OCI-LY1 (cell line): ENCODE data around the gene GRK4.

ENCODE experiments used
- H2AFZ ChIP-seq: fragments of 200-600 bp; sonication (generic), shearing (Covaris generic); 2 replicates; pipeline ENCODE4 v1.6.0; 2014; ENCODE audit warnings: antibody characterized with exemption, mild to moderate bottlenecking, low read length
- H3F3A ChIP-seq: fragments of 200-600 bp; sonication (generic), shearing (Covaris generic); 2 replicates; pipeline ENCODE4 v1.6.0; 2014; ENCODE audit warnings: mild to moderate bottlenecking, antibody characterized with exemption, low read length, moderate library complexity; ENCODE audit not compliant: insufficient read depth
- H3K27ac ChIP-seq: fragments of 200-600 bp; sonication (generic); 2 replicates; pipeline ENCODE4 v1.5.1; 2014; ENCODE audit warnings: low read length, mixed run types, mild to moderate bottlenecking, low read depth; ENCODE audit not compliant: poor library complexity, severe bottlenecking
- H3K27me3 ChIP-seq: fragments of 200-600 bp; sonication (generic); 2 replicates; pipeline ENCODE4 v1.6.0; 2014; ENCODE audit warnings: antibody characterized with exemption, mild to moderate bottlenecking, low read length, moderate library complexity; ENCODE audit not compliant: insufficient read depth
- H3K36me3 ChIP-seq: fragments of 200-600 bp; sonication (generic); 2 replicates; pipeline ENCODE4 v1.6.1; 2014; ENCODE audit warnings: mild to moderate bottlenecking, antibody characterized with exemption, low read length, moderate library complexity, mixed read lengths; ENCODE audit not compliant: insufficient read depth
- H3K4me1 ChIP-seq: fragments of 200-600 bp; sonication (generic); 2 replicates; pipeline ENCODE4 v1.5.1; 2014; ENCODE audit warnings: mild to moderate bottlenecking, low read length, moderate library complexity; ENCODE audit not compliant: insufficient read depth, severe bottlenecking
- H3K4me2 ChIP-seq: fragments of 200-600 bp; sonication (generic), shearing (Covaris generic); 2 replicates; pipeline ENCODE4 v1.6.1; 2014; ENCODE audit warnings: low read length
- H3K4me3 ChIP-seq: fragments of 200-600 bp; sonication (generic); 2 replicates; pipeline ENCODE4 v1.5.1; 2014; ENCODE audit warnings: low read length, low read depth, mild to moderate bottlenecking, mixed read lengths; ENCODE audit not compliant: poor library complexity, severe bottlenecking
- H3K79me2 ChIP-seq: fragments of 200-600 bp; shearing (Covaris generic); 2 replicates; pipeline ENCODE4 v1.6.1; 2016; ENCODE audit warnings: mixed run types, low read length, mixed read lengths; ENCODE audit not compliant: insufficient read depth
- H3K9ac ChIP-seq: fragments of 200-600 bp; sonication (generic), shearing (Covaris generic); 2 replicates; pipeline ENCODE4 v1.6.1; 2014; ENCODE audit warnings: mild to moderate bottlenecking, low read length, mixed read lengths
- H3K9me2 ChIP-seq: fragments of 200-600 bp; sonication (generic), shearing (Covaris generic); 2 replicates; pipeline ENCODE4 v1.6.1; 2014; ENCODE audit warnings: low read depth, mild to moderate bottlenecking, low read length, mixed read lengths
- H3K9me3 ChIP-seq: fragments of 200-600 bp; shearing (Covaris generic); 2 replicates; pipeline ENCODE4 v1.6.1; 2014; ENCODE audit warnings: low read length, mixed read lengths
- H4K20me1 ChIP-seq: fragments of 200-600 bp; sonication (generic), shearing (Covaris generic); 2 replicates; pipeline ENCODE4 v1.6.0; 2016; ENCODE audit warnings: mild to moderate bottlenecking, low read length; ENCODE audit not compliant: insufficient read depth
- CTCF ChIP-seq: fragments of 200-600 bp; sonication (generic), shearing (Covaris generic); IDR thresholded peaks from 2 replicates; pipeline ENCODE4 v1.5.1; 2017; ENCODE audit warnings: mild to moderate bottlenecking, antibody characterized with exemption, low read length, moderate library complexity, mixed read lengths
- EZH2 ChIP-seq: fragments of 200-600 bp; sonication (generic), shearing (Covaris generic); IDR thresholded peaks from 2 replicates; pipeline ENCODE4 v1.8.0; 2017; ENCODE audit warnings: borderline replicate concordance, mixed run types, mild to moderate bottlenecking, antibody characterized with exemption, low read length, moderate library complexity, mixed read lengths

The GRK4 gene

GRCh38 chr4:2946812-2947600 lies 16.4 kb upstream of the GRK4 start:
- no peaks in the 10 kb centered on the region for H4K20me1 ChIP-seq
- no peak overlapping the region for H3K27ac ChIP-seq
- H3K79me2 ChIP-seq, result no peaks in the 10 kb centered on the region
- H2AFZ ChIP-seq, result no peak overlapping the region
- peaks cover 12% of the 10 kb centered on the region for H3K4me1 ChIP-seq
- no peak overlapping the region for H3K4me2 ChIP-seq
- peaks cover 77% of the 10 kb centered on the region for H3K36me3 ChIP-seq
- H3K9ac ChIP-seq, result no peak overlapping the region
- no peaks in the 10 kb centered on the region for H3K27me3 ChIP-seq
- no peak overlapping the region for H3K4me3 ChIP-seq
- H3K9me2 ChIP-seq, result no peaks in the 10 kb centered on the region
- H3F3A ChIP-seq, result no peaks in the 10 kb centered on the region
- H3K9me3 ChIP-seq, result no peaks in the 10 kb centered on the region
- no peak for TF ChIP-seq CTCF
- TF ChIP-seq EZH2, result no peak

- H3K27me3 ChIP-seq, result no peaks in the 10 kb centered on the region
- peaks cover 73% of the 10 kb centered on the region for H3K36me3 ChIP-seq
- no peak overlapping the region for H3K27ac ChIP-seq
- H3K9me3 ChIP-seq, result no peaks in the 10 kb centered on the region
- no peaks in the 10 kb centered on the region for H3F3A ChIP-seq
- no peaks in the 10 kb centered on the region for H3K9me2 ChIP-seq
- no peak overlapping the region for H3K4me3 ChIP-seq
- no peak overlapping the region for H3K4me2 ChIP-seq
- no peak overlapping the region for H3K9ac ChIP-seq
- no peaks in the 10 kb centered on the region for H4K20me1 ChIP-seq
- H3K4me1 ChIP-seq, result peaks cover 2% of the 10 kb centered on the region
- no peak for TF ChIP-seq EZH2
- no peak for TF ChIP-seq CTCF
- H3K79me2 ChIP-seq, result no peaks in the 10 kb centered on the region
- no peak overlapping the region for H2AFZ ChIP-seq
These were observed 15.4 kb upstream of the GRK4 start for GRCh38 chr4:2947926-2948325.

- peaks cover 79% of the 10 kb centered on the region for H3K36me3 ChIP-seq
- no peaks in the 10 kb centered on the region for H3K9me2 ChIP-seq
- no peaks in the 10 kb centered on the region for H3K79me2 ChIP-seq
- no peaks in the 10 kb centered on the region for H4K20me1 ChIP-seq
- no peak overlapping the region for H3K27ac ChIP-seq
- no peaks in the 10 kb centered on the region for H3K4me1 ChIP-seq
- H3F3A ChIP-seq, result no peaks in the 10 kb centered on the region
- no peaks in the 10 kb centered on the region for H3K27me3 ChIP-seq
- TF ChIP-seq CTCF (peak; percentile 22), EZH2 (no peak)
- no peak overlapping the region for H3K4me2 ChIP-seq
- no peaks in the 10 kb centered on the region for H3K9me3 ChIP-seq
- no peak overlapping the region for H3K9ac ChIP-seq
- no peak overlapping the region for H2AFZ ChIP-seq
- no peak overlapping the region for H3K4me3 ChIP-seq
These were observed 14.2 kb upstream of the GRK4 start for GRCh38 chr4:2948895-2949781.
